K562 (cell line): ENCODE data around the gene ZBTB48. TPM values are rescaled to one million over a fixed set of nuclear protein-coding genes. Genes with fewer than 3 reads are reported as not detected.

Source experiments
- BCOR ChIP-seq: fragments of 450-650 bp; IDR thresholded peaks from 2 replicates; pipeline ENCODE4 v1.6.1; 2016
- CTCFL ChIP-seq: IDR thresholded peaks from 2 replicates; pipeline ENCODE4 v1.6.1; 2011; ENCODE audit warnings: borderline replicate concordance, low read depth, mild to moderate bottlenecking, moderate library complexity, low read length; ENCODE audit not compliant: insufficient read depth, poor library complexity, severe bottlenecking
- GABPB1 ChIP-seq: sonication (generic); formaldehyde crosslinking; IDR thresholded peaks from 2 replicates; pipeline ENCODE4 v1.8.0; 2022; ENCODE audit warnings: mild to moderate bottlenecking, missing genetic modification reagents
- MCM5 ChIP-seq: fragments of 450-650 bp; IDR thresholded peaks from 2 replicates; pipeline ENCODE4 v1.6.1; 2016; ENCODE audit warnings: low read depth
- SMARCA4 ChIP-seq: fragments of 450-650 bp; IDR thresholded peaks from 2 replicates; pipeline ENCODE4 v1.6.1; 2016
- SREBF1 ChIP-seq: fragments of 150-350 bp; IDR thresholded peaks from 2 replicates; pipeline ENCODE4 v1.6.1; 2014; ENCODE audit warnings: antibody characterized with exemption, low read depth, low read length, borderline replicate concordance
- STAT6 ChIP-seq: sonication (generic); formaldehyde crosslinking; IDR thresholded peaks from 2 replicates; pipeline ENCODE4 v1.8.1; 2023; ENCODE audit warnings: mild to moderate bottlenecking, missing genetic modification reagents
- TEAD4 ChIP-seq, 2 experiments: sonication (generic) in 1 of 2; formaldehyde crosslinking in 1 of 2; IDR thresholded peaks; 2 replicates each; pipeline versions ENCODE4 v1.6.1 to v1.8.0; 2012 to 2022; ENCODE audit warnings: borderline replicate concordance in 1 of 2, inconsistent platforms in 1 of 2, low read length in 1 of 2, mild to moderate bottlenecking in 1 of 2, missing genetic modification reagents in 1 of 2
- TOE1 ChIP-seq, 2 experiments: fragments of 450-650 bp in 1 of 2; sonication (generic) in 1 of 2; formaldehyde crosslinking in 1 of 2; IDR thresholded peaks; 2 replicates each; pipeline versions ENCODE4 v1.7.1 to v1.8.0; 2016 to 2022; ENCODE audit warnings: borderline replicate concordance in 2 of 2, mild to moderate bottlenecking in 2 of 2, antibody characterized with exemption in 1 of 2, inconsistent platforms in 1 of 2, low read depth in 1 of 2, missing genetic modification reagents in 1 of 2, moderate library complexity in 1 of 2
- USF1 ChIP-seq: sonication (generic); formaldehyde crosslinking; IDR thresholded peaks from 2 replicates; pipeline ENCODE4 v1.9.0; 2022; ENCODE audit warnings: mild to moderate bottlenecking, missing genetic modification reagents
- ZNF592 ChIP-seq: fragments of 450-650 bp; IDR thresholded peaks from 2 replicates; pipeline ENCODE4 v1.6.1; 2017; ENCODE audit warnings: antibody characterized with exemption, mild to moderate bottlenecking
- ZNF740 ChIP-seq, 3 experiments: fragments of 200-800 bp in 1 of 3; sonication (Bioruptor generic) in 1 of 3; sonication (generic) in 1 of 3; formaldehyde crosslinking in 1 of 3; IDR thresholded peaks; 2 replicates each; pipeline versions ENCODE4 v1.6.1 to v1.8.0; 2016 to 2022; ENCODE audit warnings: mild to moderate bottlenecking in 2 of 3, missing compliant biosample characterization in 2 of 3, missing genetic modification characterization in 2 of 3, missing genetic modification reagents in 1 of 3
- polyA plus RNA-seq, 8 experiments: library from polyadenylated mRNA; depleted of rRNA in 4 of 8; stranded (reverse) in 5 of 8; unstranded in 3 of 8; fragments of >200 nt; fragmentation: Nextera tagmentation in 2 of 8; fragmentation: Illumina TruSeq in 1 of 8; extraction: Ambion mirVana in 2 of 8; extraction: Trizol in 1 of 8; gene quantifications; 2 replicates each; pipeline versions ENCODE4 v1.2.1 to v1.2.3, GENCODE V29; 2011 to 2014; ENCODE audit warnings: inconsistent platforms in 1 of 8, missing spikeins in 1 of 8
- total RNA-seq, 7 experiments: library from RNA; depleted of rRNA in 6 of 7; stranded (reverse); fragments of >200 nt in 6 of 7; fragmentation: Illumina TruSeq in 2 of 7; extraction: Trizol in 2 of 7; gene quantifications; 2 replicates each; pipeline versions ENCODE4 v1.2.1 to v1.2.3, GENCODE V29; 2011 to 2021; ENCODE audit warnings: low replicate concordance in 1 of 7

Gene ZBTB48
- total and polyA plus RNA-seq, 9 of the 15 experiments (the other 6 are each of a cell fraction or from before 2014, with no cell fraction given) = 1.9 to 66.9 (median 29.5) TPM

- no peak for TF ChIP-seq USF1
- TF ChIP-seq BCOR = peak; percentile 21; the same call in 1 of the 2 replicates
- TF ChIP-seq SMARCA4 = 0 out of 2 replicates have a peak, but pooled peaks have one; percentile 19
- 0 out of 2 replicates have a peak, but pooled peaks have one; percentile 7 for TF ChIP-seq TOE1 (IDR thresholded peaks at IDR 0.05; ENCODE audit: borderline replicate concordance)
- TF ChIP-seq TOE1 (CRISPR knock-in tag; IDR thresholded peaks at IDR 0.05; ENCODE audit: borderline replicate concordance, low read depth) = no peak
- TF ChIP-seq ZNF592 = 0 out of 2 replicates have a peak, but pooled peaks have one; percentile 14
- TF ChIP-seq SREBF1 = 0 out of 2 replicates have a peak, but pooled peaks have one; percentile 46
- TF ChIP-seq TEAD4 (IDR thresholded peaks at IDR 0.05; ENCODE audit: low read length) = 0 out of 2 replicates have a peak, but pooled peaks have one; percentile 3
- no peak for TF ChIP-seq TEAD4 (CRISPR knock-in tag; IDR thresholded peaks at IDR 0.05; ENCODE audit: borderline replicate concordance)
- TF ChIP-seq MCM5 = no peak
- TF ChIP-seq STAT6 (CRISPR knock-in tag) = 0 out of 2 replicates have a peak, but pooled peaks have one; percentile 67
- TF ChIP-seq GABPB1 (CRISPR knock-in tag) = no peak; the same call in 1 of the 2 replicates
- TF ChIP-seq ZNF740 (CRISPR knock-in tag; IDR thresholded peaks at IDR 0.05) = 0 out of 2 replicates have a peak, but pooled peaks have one; percentile 33
- no peak for TF ChIP-seq ZNF740 (tag; IDR thresholded peaks at IDR 0.05)
- TF ChIP-seq CTCFL = no peak
These were observed 33.0 kb downstream of the ZBTB48 start (continued) for GRCh38 chr1:6612641-6613360.
